SK-N-SH (cell line): ENCODE data around the gene SNAI3. TPM values are rescaled to one million over a fixed set of nuclear protein-coding genes. Genes with fewer than 3 reads are reported as not detected.

Experiments used
- CTCF ChIA-PET: fragments of 300-600, 350-600 bp; formaldehyde crosslinking; extraction: SDS; loops from one replicate; lab custom pipeline; 2021; lab: Yijun Ruan, JAX
- POLR2A ChIA-PET: fragments of 350-600 bp; sonication (Branson Sonifier 250); formaldehyde crosslinking; extraction: SDS; loops from one replicate; lab custom pipeline; 2020; ENCODE audit warnings: antibody characterized with exemption, inconsistent platforms; lab: Yijun Ruan, JAX
- DNase-seq: peaks from one replicate; pipeline ENCODE4 v3.0.0; 2012
- H2AFZ ChIP-seq: fragments of 200-600 bp; sonication (generic); 2 replicates; pipeline ENCODE4 v1.8.1; 2016; ENCODE audit warnings: antibody characterized with exemption, mild to moderate bottlenecking, low read depth
- H3F3A ChIP-seq: fragments of 200-600 bp; sonication (generic); replicated peaks from 2 replicates; pipeline ENCODE3; 2016; ENCODE audit warnings: antibody characterized with exemption, mild to moderate bottlenecking; ENCODE audit not compliant: insufficient read depth
- H3K27ac ChIP-seq, 2 experiments: fragments of 200-500 bp in 1 of 2; fragments of 200-600 bp in 1 of 2; sonication (Bioruptor generic) in 1 of 2; sonication (generic), shearing (Covaris generic) in 1 of 2; 2 replicates each; pipeline versions ENCODE4 v1.5.1 to v1.6.1; 2014 to 2016; ENCODE audit warnings: low read depth in 2 of 2, inconsistent platforms in 1 of 2, low read length in 1 of 2, mild to moderate bottlenecking in 1 of 2, mixed read lengths in 1 of 2
- H3K27me3 ChIP-seq: fragments of 200-600 bp; sonication (generic), shearing (Covaris generic); 2 replicates; pipeline ENCODE4 v1.6.1; 2016; ENCODE audit warnings: mixed run types; ENCODE audit not compliant: insufficient read depth
- H3K36me3 ChIP-seq, 2 experiments: fragments of 200-500 bp in 1 of 2; fragments of 200-600 bp in 1 of 2; sonication (Bioruptor generic) in 1 of 2; sonication (generic) in 1 of 2; replicated peaks in 1 of 2; 2 replicates each; pipeline versions ENCODE3 to v1.5.1; 2014 to 2016; ENCODE audit warnings: low read length in 1 of 2, mild to moderate bottlenecking in 1 of 2; ENCODE audit not compliant: insufficient read depth in 2 of 2, control insufficient read depth in 1 of 2
- H3K4me1 ChIP-seq, 2 experiments: fragments of 200-500 bp in 1 of 2; fragments of 200-600 bp in 1 of 2; sonication (Bioruptor generic) in 1 of 2; sonication (generic), shearing (Covaris generic) in 1 of 2; 2 replicates each; pipeline versions ENCODE4 v1.5.1 to v1.6.1; 2014 to 2016; ENCODE audit warnings: low read depth in 1 of 2, low read length in 1 of 2, mixed run types in 1 of 2; ENCODE audit not compliant: insufficient read depth in 2 of 2, control insufficient read depth in 1 of 2
- H3K4me2 ChIP-seq: fragments of 200-600 bp; sonication (generic), shearing (Covaris generic); 2 replicates; pipeline ENCODE4 v1.6.1; 2017; ENCODE audit warnings: mixed run types
- H3K4me3 ChIP-seq, 2 experiments: fragments of 200-500 bp in 1 of 2; fragments of 200-600 bp in 1 of 2; sonication (Bioruptor generic) in 1 of 2; sonication (generic), shearing (Covaris generic) in 1 of 2; 2 replicates each; pipeline versions ENCODE4 v1.5.1 to v1.8.1; 2014 to 2016; ENCODE audit warnings: low read depth in 2 of 2, inconsistent platforms in 1 of 2, low read length in 1 of 2, mild to moderate bottlenecking in 1 of 2, mixed read lengths in 1 of 2, moderate library complexity in 1 of 2
- H3K79me2 ChIP-seq: fragments of 200-600 bp; sonication (generic); 2 replicates; pipeline ENCODE4 v1.8.1; 2017; ENCODE audit warnings: mild to moderate bottlenecking; ENCODE audit not compliant: insufficient read depth
- H3K9ac ChIP-seq: fragments of 200-600 bp; sonication (generic); 2 replicates; pipeline ENCODE4 v1.6.1; 2017; ENCODE audit warnings: mixed run types
- H3K9me2 ChIP-seq: fragments of 200-600 bp; sonication (generic); 2 replicates; pipeline ENCODE4 v1.6.1; 2017; ENCODE audit warnings: mixed run types
- H3K9me3 ChIP-seq: fragments of 200-600 bp; sonication (generic); 2 replicates; pipeline ENCODE4 v1.6.1; 2017; ENCODE audit warnings: mixed run types, mild to moderate bottlenecking, moderate library complexity
- H4K20me1 ChIP-seq: fragments of 200-600 bp; sonication (generic); 2 replicates; pipeline ENCODE4 v1.6.1; 2017; ENCODE audit warnings: mild to moderate bottlenecking, mixed run types; ENCODE audit not compliant: insufficient read depth
- CHD2 ChIP-seq: fragments of 150-350 bp; IDR thresholded peaks from 2 replicates; pipeline ENCODE4 v1.6.1; 2018; ENCODE audit warnings: low read length; ENCODE audit not compliant: partially characterized antibody
- ELF1 ChIP-seq: IDR thresholded peaks from 2 replicates; pipeline ENCODE4 v1.4.0; 2012
- EZH2phosphoT487 ChIP-seq: fragments of 200-600 bp; sonication (generic); IDR thresholded peaks from 2 replicates; pipeline ENCODE4 v1.6.1; 2017; ENCODE audit warnings: low read depth, mixed run types, mild to moderate bottlenecking, antibody characterized with exemption, moderate library complexity, borderline replicate concordance
- FOSL2 ChIP-seq: IDR thresholded peaks from 2 replicates; pipeline ENCODE4 v1.4.0; 2012; ENCODE audit warnings: low read depth, mild to moderate bottlenecking, moderate library complexity, borderline replicate concordance
- FOXM1 ChIP-seq: IDR thresholded peaks from 2 replicates; pipeline ENCODE4 v1.4.0; 2012; ENCODE audit warnings: low read depth, mild to moderate bottlenecking
- GABPA ChIP-seq: IDR thresholded peaks from 2 replicates; pipeline ENCODE4 v1.4.0; 2012; ENCODE audit warnings: low read depth, mild to moderate bottlenecking
- IRF3 ChIP-seq: fragments of 150-350 bp; IDR thresholded peaks from 2 replicates; pipeline ENCODE4 v1.6.1; 2016; ENCODE audit warnings: mild to moderate bottlenecking, low read depth, low read length
- JUND ChIP-seq: IDR thresholded peaks from 2 replicates; pipeline ENCODE4 v1.4.0; 2012
- MAX ChIP-seq: IDR thresholded peaks from 2 replicates; pipeline ENCODE4 v1.4.0; 2012; ENCODE audit warnings: low read depth
- MEF2A ChIP-seq: IDR thresholded peaks from 2 replicates; pipeline ENCODE4 v1.4.0; 2012; ENCODE audit warnings: low read depth, borderline replicate concordance
- NFIC ChIP-seq: IDR thresholded peaks from 2 replicates; pipeline ENCODE4 v1.4.0; 2012; ENCODE audit warnings: borderline replicate concordance
- NRF1 ChIP-seq: IDR thresholded peaks from 2 replicates; pipeline ENCODE4 v1.6.1; 2012; ENCODE audit warnings: low read depth, mild to moderate bottlenecking, low read length
- PBX3 ChIP-seq: IDR thresholded peaks from 2 replicates; pipeline ENCODE4; 2012
- POLR2AphosphoS5 ChIP-seq: IDR thresholded peaks from 2 replicates; pipeline ENCODE4 v1.6.1; 2012; ENCODE audit warnings: low read depth, low read length
- RAD21 ChIP-seq: IDR thresholded peaks from 2 replicates; pipeline ENCODE4 v1.6.1; 2012; ENCODE audit warnings: mild to moderate bottlenecking, low read length
- RCOR1 ChIP-seq: fragments of 150-350 bp; IDR thresholded peaks from 2 replicates; pipeline ENCODE4 v1.6.1; 2017; ENCODE audit warnings: antibody characterized with exemption, low read length
- RXRA ChIP-seq: IDR thresholded peaks from 2 replicates; pipeline ENCODE4 v1.4.0; 2012; ENCODE audit warnings: low read depth, mild to moderate bottlenecking, borderline replicate concordance
- SMC3 ChIP-seq: IDR thresholded peaks from 2 replicates; pipeline ENCODE4 v1.6.1; 2012; ENCODE audit warnings: low read depth, low read length, improper control_type of control experiment
- TCF12 ChIP-seq: IDR thresholded peaks from 2 replicates; pipeline ENCODE4 v1.4.0; 2012
- TEAD4 ChIP-seq: IDR thresholded peaks from 2 replicates; pipeline ENCODE4 v1.4.0; 2012; ENCODE audit warnings: mild to moderate bottlenecking, borderline replicate concordance; ENCODE audit not compliant: insufficient read depth
- USF1 ChIP-seq: IDR thresholded peaks from 2 replicates; pipeline ENCODE4 v1.4.0; 2012; ENCODE audit warnings: low read depth, borderline replicate concordance
- ZBTB33 ChIP-seq: IDR thresholded peaks from 2 replicates; pipeline ENCODE4 v1.4.0; 2012; ENCODE audit warnings: low read depth, borderline replicate concordance
- WGBS: methylation state at CpG from one replicate; pipeline ENCODE4 v1.1.6; 2017; ENCODE audit warnings: low lambda C conversion rate; 5-methylcytosine and 5-hydroxymethylcytosine counted together
- polyA plus RNA-seq, 3 experiments: library from polyadenylated mRNA; depleted of rRNA; stranded (reverse); fragments of >200 nt; gene quantifications; 2 replicates each; pipeline ENCODE4 v1.2.3, GENCODE V29; 2012

SNAI3 gene
- polyA plus RNA-seq, 1 of the 3 experiments (the other 2 are of a cell fraction), result 0.03 TPM

GRCh38 chr16:88659160-88659559 lies 27.1 kb downstream of the SNAI3 start:
- no peak overlapping the region for H3K9ac ChIP-seq
- TF ChIP-seq MEF2A (no peak), FOXM1 (no peak), TEAD4 (no peak), NRF1 (no peak), TCF12 (no peak), IRF3 (no peak), ELF1 (no peak), MAX (no peak), FOSL2 (no peak), PBX3 (no peak), CHD2 (no peak), JUND (no peak), USF1 (no peak), RXRA (no peak), GABPA (no peak), POLR2AphosphoS5 (no peak), NFIC (no peak), RAD21 (no peak)
- peaks cover 4% of the 10 kb centered on the region for H3F3A ChIP-seq
- CTCF ChIA-PET, result no interaction called here
- no peaks in the 10 kb centered on the region for H4K20me1 ChIP-seq
- H3K9me2 ChIP-seq, result no peaks in the 10 kb centered on the region
- no peak overlapping the region for H3K27ac ChIP-seq
- H3K4me1 ChIP-seq, result peaks cover 0 to 5% of the 10 kb centered on the region in 2 experiments; a peak in 1 of 4 replicates
- H3K9me3 ChIP-seq, result no peaks in the 10 kb centered on the region
- H3K36me3 ChIP-seq, result peaks cover 0 to 8% of the 10 kb centered on the region in 2 experiments
- 92% methylated on average over 11 of the region's 25 CpGs for WGBS
- DNase-seq, result no peak
- H2AFZ ChIP-seq, result no peak overlapping the region
- no peaks in the 10 kb centered on the region for H3K27me3 ChIP-seq
- H3K79me2 ChIP-seq, result peaks cover 11% of the 10 kb centered on the region
- H3K4me2 ChIP-seq, result no peak overlapping the region
- H3K4me3 ChIP-seq, result no peak overlapping the region
- POLR2A ChIA-PET, result no interaction called here

- Histone ChIP-seq H3K9me2 (no peaks in the 10 kb centered on the region), H4K20me1 (no peaks in the 10 kb centered on the region)
Measured at GRCh38 chr16:88658714-88659113, 27.6 kb downstream of the SNAI3 start.

More at GRCh38 chr16:88658714-88659113, 27.6 kb downstream of the SNAI3 start:
- H3K9ac ChIP-seq, result no peak overlapping the region
- DNase-seq, result no peak
- peaks cover 0 to 8% of the 10 kb centered on the region in 2 experiments for H3K36me3 ChIP-seq
- H3K4me1 ChIP-seq, result peaks cover 0 to 5% of the 10 kb centered on the region in 2 experiments; a peak in 1 of 4 replicates
- CTCF ChIA-PET, result no interaction called here
- peaks cover 11% of the 10 kb centered on the region for H3K79me2 ChIP-seq
- TF ChIP-seq FOSL2 (no peak), RXRA (no peak), POLR2AphosphoS5 (no peak), EZH2phosphoT487 (no peak), IRF3 (no peak), SMC3 (no peak), USF1 (no peak), RAD21 (no peak), RCOR1 (no peak), NRF1 (no peak), TCF12 (no peak), ZBTB33 (no peak)
- TF ChIP-seq, all 33 proteins: peak for 0
- no peak overlapping the region for H3K27ac ChIP-seq
- 93% methylated on average over 15 of the region's 15 CpGs for WGBS
- H3K4me3 ChIP-seq, result no peak overlapping the region
- no peak overlapping the region for H2AFZ ChIP-seq
- H3K9me3 ChIP-seq, result no peaks in the 10 kb centered on the region
- H3K4me2 ChIP-seq, result no peak overlapping the region
- peaks cover 4% of the 10 kb centered on the region for H3F3A ChIP-seq
- H3K27me3 ChIP-seq, result no peaks in the 10 kb centered on the region
- POLR2A ChIA-PET, result no interaction called here
